ENCODE results near the gene RNF187. TPM values are rescaled to one million over a fixed set of nuclear protein-coding genes. Genes with fewer than 3 reads are reported as not detected.

The RNF187 gene
- total RNA-seq, 1 experiment from 2014 or later: 63.4 TPM

DNA sequence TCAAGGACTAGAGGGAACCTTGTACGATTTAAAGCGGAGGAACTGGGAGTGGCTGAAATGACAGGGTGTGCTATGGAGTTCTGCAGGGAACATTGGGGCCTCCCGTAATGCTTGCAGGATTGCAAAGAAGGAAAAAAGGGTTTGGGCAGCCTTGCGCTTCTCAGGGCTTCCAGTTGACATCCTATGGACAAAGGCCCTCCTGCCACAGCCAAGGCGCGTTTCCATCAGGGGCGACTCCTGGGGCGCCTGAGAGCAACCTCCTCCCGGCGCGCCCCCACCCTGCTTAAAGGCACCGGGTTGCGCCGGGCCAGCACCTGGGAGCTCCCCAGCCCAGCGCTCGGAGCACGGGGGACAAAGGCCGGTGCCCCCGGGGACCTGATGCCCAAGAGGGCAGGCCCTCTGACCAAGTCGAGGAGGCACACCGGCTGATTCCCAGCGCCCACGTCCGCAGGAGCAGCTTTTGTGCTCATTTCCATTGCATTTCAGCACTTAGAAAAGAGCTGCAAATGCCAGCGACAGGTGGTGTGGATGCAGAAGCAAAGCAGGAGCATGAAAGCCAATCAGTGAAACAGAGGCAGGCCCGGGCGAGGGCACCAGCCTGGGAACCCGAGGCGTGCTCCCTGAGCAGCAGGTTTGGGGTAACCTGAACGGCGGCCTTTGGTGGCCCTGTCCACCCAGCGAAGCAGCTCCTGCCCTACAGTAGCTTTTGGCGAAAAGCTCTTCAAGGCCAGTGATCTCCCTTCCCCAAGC, 17.6 kb upstream of the RNF187 start:
- Histone ChIP-seq H3K56ac (ENCODE audit: insufficient read length, low read depth, low read length) (no peak overlapping the region), H3K14ac (ENCODE audit: insufficient read depth, low read length) (no peak overlapping the region), H2AFZ (ENCODE audit: low read length) (no peak overlapping the region), H3K27ac (ENCODE audit: insufficient read length, low read depth, low read length) (no peak overlapping the region), H3K23ac (ENCODE audit: insufficient read length, low read depth, low read length) (no peak overlapping the region), H4K91ac (ENCODE audit: insufficient read length, low read depth, low read length) (no peak overlapping the region), H4K20me1 (ENCODE audit: control insufficient read depth, insufficient read depth, insufficient read length) (no peaks in the 10 kb centered on the region), H3T11ph (ENCODE audit: low read length) (no peak overlapping the region), H3K79me2 (ENCODE audit: insufficient read depth, low read length) (no peaks in the 10 kb centered on the region), H3K4me1 (ENCODE audit: insufficient read depth, low read length) (no peaks in the 10 kb centered on the region), H2BK15ac (ENCODE audit: low read depth, low read length) (no peak overlapping the region), H3K9ac (ENCODE audit: extremely low read depth, insufficient read length, low read length) (no peak overlapping the region), H3K4me2 (ENCODE audit: insufficient read depth, insufficient read length, low read length) (no peak overlapping the region), H3K27me3 (ENCODE audit: insufficient read depth, low read length) (peaks cover 17% of the 10 kb centered on the region; the same call in 1 of the 2 replicates), H2BK120ac (ENCODE audit: low read depth, low read length, poor library complexity, severe bottlenecking) (no peak overlapping the region), H4K5ac (ENCODE audit: insufficient read length, low read depth, low read length) (no peak overlapping the region), H3K18ac (ENCODE audit: insufficient read length, low read depth, low read length) (no peak overlapping the region), H4K8ac (replicated peaks; ENCODE audit: insufficient read length, low read depth, low read length) (no peak overlapping the region), H2BK5ac (ENCODE audit: insufficient read length, low read length) (no peak overlapping the region), H2AK5ac (ENCODE audit: insufficient read length, low read length) (no peak overlapping the region), H3K9me3 (ENCODE audit: control insufficient read depth, low read depth, low read length) (no peaks in the 10 kb centered on the region), H3K79me1 (ENCODE audit: insufficient read depth, low read depth, low read length, poor library complexity, severe bottlenecking) (no peaks in the 10 kb centered on the region), H2BK20ac (ENCODE audit: low read depth, low read length, poor library complexity, severe bottlenecking) (no peak overlapping the region), H2BK12ac (ENCODE audit: insufficient read length, low read depth, low read length) (no peak overlapping the region), H3K23me2 (ENCODE audit: insufficient read length, low read depth, low read length, poor library complexity, severe bottlenecking) (no peaks in the 10 kb centered on the region), H3K4ac (ENCODE audit: low read depth, low read length) (no peak overlapping the region)
- no peaks in the 10 kb centered on the region; a peak in 1 of 7 replicates for H3K36me3 Mint-ChIP-seq (ENCODE audit: insufficient read depth in 1 of 3, low read depth in 3 of 3)
- DNase-seq: no peak
- no peak overlapping the region; a peak in 1 of 7 replicates for H3K27ac Mint-ChIP-seq
- TF ChIP-seq, protein P1, sequence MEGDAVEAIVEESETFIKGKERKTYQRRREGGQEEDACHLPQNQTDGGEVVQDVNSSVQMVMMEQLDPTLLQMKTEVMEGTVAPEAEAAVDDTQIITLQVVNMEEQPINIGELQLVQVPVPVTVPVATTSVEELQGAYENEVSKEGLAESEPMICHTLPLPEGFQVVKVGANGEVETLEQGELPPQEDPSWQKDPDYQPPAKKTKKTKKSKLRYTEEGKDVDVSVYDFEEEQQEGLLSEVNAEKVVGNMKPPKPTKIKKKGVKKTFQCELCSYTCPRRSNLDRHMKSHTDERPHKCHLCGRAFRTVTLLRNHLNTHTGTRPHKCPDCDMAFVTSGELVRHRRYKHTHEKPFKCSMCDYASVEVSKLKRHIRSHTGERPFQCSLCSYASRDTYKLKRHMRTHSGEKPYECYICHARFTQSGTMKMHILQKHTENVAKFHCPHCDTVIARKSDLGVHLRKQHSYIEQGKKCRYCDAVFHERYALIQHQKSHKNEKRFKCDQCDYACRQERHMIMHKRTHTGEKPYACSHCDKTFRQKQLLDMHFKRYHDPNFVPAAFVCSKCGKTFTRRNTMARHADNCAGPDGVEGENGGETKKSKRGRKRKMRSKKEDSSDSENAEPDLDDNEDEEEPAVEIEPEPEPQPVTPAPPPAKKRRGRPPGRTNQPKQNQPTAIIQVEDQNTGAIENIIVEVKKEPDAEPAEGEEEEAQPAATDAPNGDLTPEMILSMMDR (conservative IDR thresholded peaks at IDR 0.05): no peak
- peaks cover 86% of the 10 kb centered on the region for H3K27me3 Mint-ChIP-seq (ENCODE audit: low read depth)
- no CpG with 5 or more reads among the region's 33 CpGs for WGBS (ENCODE audit: extremely low coverage, insufficient read length, low lambda C conversion rate)
- peaks cover 23 to 41% of the 10 kb centered on the region in 2 experiments for H3K4me1 Mint-ChIP-seq
- no peak overlapping the region; a peak in 1 of 5 replicates for H3K4me3 Mint-ChIP-seq
- H3K9me3 Mint-ChIP-seq: peaks cover 0 to 5% of the 10 kb centered on the region in 2 experiments; a peak in 2 of 5 replicates

Data from H9 (cell line).